Activated CD8-positive, alpha-beta memory T cell treated with anti-CD3 and anti-CD28 coated beads for 48 hours (primary cell): Measurements from ENCODE around the gene STRA8.

Experiments
- DNase-seq, 3 experiments: peaks; one replicate each; pipeline ENCODE4 v3.0.0-alpha.2; 2020; ENCODE audit warnings: low read depth in 2 of 3, low spot score in 2 of 3

The STRA8 gene

GRCh38 chr7:135233570-135233969, at the start of gene STRA8:
STRA8 (plus strand) TSS chr7:135233838; CDS start chr7:135240525, 6,687 bp downstream.
- DNase-seq, result no peak

GRCh38 chr7:135184254-135184841, 49.3 kb upstream of the STRA8 start:
- no peak for DNase-seq

GRCh38 chr7:135185471-135186260, 48.0 kb upstream of the STRA8 start:
- DNase-seq, result no peak

GRCh38 chr7:135186261-135186540, 47.4 kb upstream of the STRA8 start:
- DNase-seq, result no peak

- DNase-seq, result no peak
Measured at GRCh38 chr7:135186841-135187253, 46.8 kb upstream of the STRA8 start.

GRCh38 chr7:135188298-135188984, 45.2 kb upstream of the STRA8 start:
- no peak for DNase-seq

- no peak for DNase-seq
Measured at GRCh38 chr7:135189221-135189662, 44.4 kb upstream of the STRA8 start.

- DNase-seq, result no peak
Measured at GRCh38 chr7:135189961-135190360, 43.7 kb upstream of the STRA8 start.

- DNase-seq, result no peak
Measured at GRCh38 chr7:135190703-135191102, 42.9 kb upstream of the STRA8 start.

- DNase-seq, result no peak
Measured at GRCh38 chr7:135192914-135193536, 40.6 kb upstream of the STRA8 start.

- no peak for DNase-seq
Measured at GRCh38 chr7:135193615-135194081, 40.0 kb upstream of the STRA8 start.

GRCh38 chr7:135194494-135195095, 39.0 kb upstream of the STRA8 start:
- no peak for DNase-seq

GRCh38 chr7:135195156-135195555, 38.5 kb upstream of the STRA8 start:
- DNase-seq, result no peak

- DNase-seq, result no peak
Measured at GRCh38 chr7:135195968-135196629, 37.5 kb upstream of the STRA8 start.

- DNase-seq, result no peak
Measured at GRCh38 chr7:135197343-135197742, 36.3 kb upstream of the STRA8 start.

- DNase-seq, result no peak
Measured at GRCh38 chr7:135197906-135198655, 35.6 kb upstream of the STRA8 start.

GRCh38 chr7:135199439-135199838, 34.2 kb upstream of the STRA8 start:
- no peak for DNase-seq

GRCh38 chr7:135200821-135201331, 32.8 kb upstream of the STRA8 start:
- no peak for DNase-seq

GRCh38 chr7:135201350-135201749, 32.3 kb upstream of the STRA8 start:
- no peak for DNase-seq

GRCh38 chr7:135204341-135204749, 29.3 kb upstream of the STRA8 start:
- DNase-seq, result no peak
